ENCODE measurements around the gene B3GNT3. TPM values are rescaled to one million over a fixed set of nuclear protein-coding genes. Genes with fewer than 3 reads are reported as not detected.

B3GNT3 gene
- total and polyA plus RNA-seq, 2 of the 13 experiments (the other 11 are each of a cell fraction or from before 2014, with no cell fraction given), result 0.86 to 4.0 TPM

GRCh38 chr19:17751103-17751911, 43.6 kb upstream of the B3GNT3 start, which contains the start of gene FCHO1 (continued):
- TF ChIP-seq ZNF773 (CRISPR knock-in tag; IDR thresholded peaks at IDR 0.05; ENCODE audit: borderline replicate concordance), result no peak
- TF ChIP-seq KDM6A (CRISPR knock-in tag; IDR thresholded peaks at IDR 0.05; ENCODE audit: low read depth), result no peak
- no peak for TF ChIP-seq TCF12 (IDR thresholded peaks at IDR 0.05)
- TF ChIP-seq TCF12 (CRISPR knock-in tag; IDR thresholded peaks at IDR 0.05), result no peak
- no peak for TF ChIP-seq HNF4A (CRISPR knock-in tag; IDR thresholded peaks at IDR 0.05)
- TF ChIP-seq ATF2 (CRISPR knock-in tag; IDR thresholded peaks at IDR 0.05), result no peak
- no peak for TF ChIP-seq ZNF225 (CRISPR knock-in tag; IDR thresholded peaks at IDR 0.05)
- TF ChIP-seq SYNCRIP (IDR thresholded peaks at IDR 0.05; ENCODE audit: insufficient read depth, low read depth, low read length), result no peak
- TF ChIP-seq ARNTL (CRISPR knock-in tag; IDR thresholded peaks at IDR 0.05), result no peak
- TF ChIP-seq MATR3 (CRISPR knock-in tag; IDR thresholded peaks at IDR 0.05), result no peak
- no peak for TF ChIP-seq FOXK1 (CRISPR knock-in tag; IDR thresholded peaks at IDR 0.05; ENCODE audit: borderline replicate concordance, low read depth)
- TF ChIP-seq ZGPAT (CRISPR knock-in tag; IDR thresholded peaks at IDR 0.05), result peak; percentile 54; the same call in 1 of the 2 replicates
- TF ChIP-seq U2AF1 (optimal IDR thresholded peaks at IDR 0.05; ENCODE audit: low read depth, low read length), result no peak
- TF ChIP-seq ZNF34 (CRISPR knock-in tag; IDR thresholded peaks at IDR 0.05; ENCODE audit: borderline replicate concordance), result no peak
- TF ChIP-seq AFF4 (CRISPR knock-in tag; IDR thresholded peaks at IDR 0.05), result no peak
- no peak for TF ChIP-seq ZNF577 (CRISPR knock-in tag; IDR thresholded peaks at IDR 0.05; ENCODE audit: borderline replicate concordance, low read depth)
- no peak for TF ChIP-seq ZKSCAN1 (IDR thresholded peaks at IDR 0.05; ENCODE audit: low read length)
- TF ChIP-seq KDM2A (CRISPR knock-in tag; IDR thresholded peaks at IDR 0.05; ENCODE audit: borderline replicate concordance, low read depth), result no peak
- no peak for TF ChIP-seq ZNF776 (CRISPR knock-in tag; IDR thresholded peaks at IDR 0.05)
- no peak for TF ChIP-seq ZNF780A (CRISPR knock-in tag; IDR thresholded peaks at IDR 0.05)
- no peak for TF ChIP-seq ATF4 (CRISPR knock-in tag; IDR thresholded peaks at IDR 0.05)
- no peak for TF ChIP-seq ZFP82 (CRISPR knock-in tag; IDR thresholded peaks at IDR 0.05; ENCODE audit: borderline replicate concordance)
- peak; percentile 13; the same call in 1 of the 2 replicates for TF ChIP-seq HDAC2 (CRISPR knock-in tag; IDR thresholded peaks at IDR 0.05)
- TF ChIP-seq U2AF2 (IDR thresholded peaks at IDR 0.05; ENCODE audit: low read depth, low read length), result no peak

All from HepG2 (cell line).